Endothelial cell of umbilical vein (primary cell): ENCODE measurements around the gene SH3GL3. TPM values are rescaled to one million over a fixed set of nuclear protein-coding genes. Genes with fewer than 3 reads are reported as not detected.

ENCODE experiments used
- BruUV-seq: library from RNA; stranded (reverse); fragments of 400-500 nt; replicated peaks from 2 replicates; lab custom pipeline; 2021; lab: Mats Ljungman, UMichigan
- CTCF ChIA-PET: fragments of 300-600, 350-600 bp; sonication (Branson Sonifier 250); formaldehyde crosslinking; loops from one replicate; lab custom pipeline; 2021; ENCODE audit warnings: antibody characterized with exemption, inconsistent platforms; lab: Charles Lee
- POLR2A ChIA-PET: fragments of 300-600, 350-600 bp; sonication (Branson Sonifier 250); formaldehyde crosslinking; loops from one replicate; lab custom pipeline; 2021; ENCODE audit warnings: antibody characterized with exemption, inconsistent platforms; lab: Charles Lee
- DNase-seq: peaks from one replicate; pipeline ENCODE4 v3.0.0-alpha.2; 2011; ENCODE audit warnings: low read depth, low spot score
- FAIRE-seq: peaks from 2 replicates; lab custom pipeline; 2011; peaks lifted over from hg19 to GRCh38; lab: Jason Lieb, UNC
- H2AFZ ChIP-seq: 2 replicates; pipeline ENCODE4 v1.6.0; 2012; ENCODE audit warnings: low read depth, low read length, control low read depth, inconsistent platforms
- H3K27ac ChIP-seq: 2 replicates; pipeline ENCODE4 v1.5.1; 2011; ENCODE audit warnings: low read depth, mild to moderate bottlenecking, control low read depth, low read length, moderate library complexity; ENCODE audit not compliant: insufficient read depth
- H3K27me3 ChIP-seq, 2 experiments: 2 replicates each; pipeline versions ENCODE4 v1.6.0 to v1.6.1; 2011; ENCODE audit warnings: low read length in 2 of 2, mixed read lengths in 1 of 2; ENCODE audit not compliant: control insufficient read depth in 2 of 2, insufficient read depth in 2 of 2
- H3K36me3 ChIP-seq, 2 experiments: 2 replicates in 1 of 2; 3 replicates in 1 of 2; pipeline ENCODE4 v1.5.1; 2011; ENCODE audit warnings: low read length in 2 of 2, mild to moderate bottlenecking in 1 of 2, moderate library complexity in 1 of 2; ENCODE audit not compliant: control insufficient read depth in 2 of 2, insufficient read depth in 2 of 2; ENCODE audit errors: extremely low read depth in 1 of 2
- H3K4me1 ChIP-seq: 3 replicates; pipeline ENCODE4 v1.5.1; 2011; ENCODE audit warnings: mild to moderate bottlenecking, low read length; ENCODE audit not compliant: control insufficient read depth, insufficient read depth; ENCODE audit errors: extremely low read depth
- H3K4me2 ChIP-seq: 2 replicates; pipeline ENCODE4 v1.6.1; 2011; ENCODE audit warnings: low read length, control low read depth, mixed read lengths; ENCODE audit not compliant: insufficient read depth
- H3K4me3 ChIP-seq, 3 experiments: fragments of 200-600 bp in 1 of 3; sonication (generic), shearing (Covaris generic) in 1 of 3; replicated peaks in 1 of 3; 2 replicates each; pipeline ENCODE4 v1.5.1; 2011 to 2016; ENCODE audit warnings: control low read depth in 3 of 3, low read length in 3 of 3, mild to moderate bottlenecking in 2 of 3, inconsistent platforms in 1 of 3, low read depth in 1 of 3, moderate library complexity in 1 of 3; ENCODE audit not compliant: insufficient read depth in 1 of 3
- H3K79me2 ChIP-seq: 2 replicates; pipeline ENCODE4 v1.6.0; 2012; ENCODE audit warnings: low read length, inconsistent platforms; ENCODE audit not compliant: control insufficient read depth, insufficient read depth
- H3K9ac ChIP-seq: replicated peaks from 2 replicates; pipeline ENCODE3; 2011; ENCODE audit warnings: low read length, control low read depth; ENCODE audit not compliant: insufficient read depth; ENCODE audit errors: extremely low read depth
- H3K9me1 ChIP-seq: replicated peaks from 3 replicates; pipeline ENCODE4 v1.6.0; 2011; ENCODE audit warnings: mild to moderate bottlenecking, low read length; ENCODE audit not compliant: control insufficient read depth, insufficient read depth; ENCODE audit errors: extremely low read depth
- H3K9me3 ChIP-seq: replicated peaks from 2 replicates; pipeline ENCODE4 v1.5.1; 2012; ENCODE audit warnings: low read length, inconsistent platforms; ENCODE audit not compliant: control insufficient read depth, insufficient read depth
- H4K20me1 ChIP-seq: replicated peaks from 2 replicates; pipeline ENCODE3; 2011; ENCODE audit warnings: mild to moderate bottlenecking, low read length; ENCODE audit not compliant: control insufficient read depth, insufficient read depth; ENCODE audit errors: extremely low read depth
- CTCF ChIP-seq, 2 donors: IDR thresholded peaks; 1 replicate in 1 of 2; 2 replicates in 1 of 2; pipeline ENCODE4 v1.5.1; 2011; ENCODE audit warnings: low read length in 2 of 2, mild to moderate bottlenecking in 2 of 2, moderate library complexity in 2 of 2, control low read depth in 1 of 2, inconsistent platforms in 1 of 2, low read depth in 1 of 2; ENCODE audit not compliant: insufficient read depth in 1 of 2; ENCODE audit errors: extremely low read depth in 1 of 2
- EZH2 ChIP-seq: IDR thresholded peaks from 2 replicates; pipeline ENCODE4 v1.6.1; 2012; ENCODE audit warnings: borderline replicate concordance, low read depth, mild to moderate bottlenecking, moderate library complexity, low read length, inconsistent platforms; ENCODE audit not compliant: severe bottlenecking
- FOS ChIP-seq: IDR thresholded peaks from 2 replicates; pipeline ENCODE4 v1.6.1; 2011; ENCODE audit warnings: mild to moderate bottlenecking, low read length, moderate library complexity, borderline replicate concordance; ENCODE audit not compliant: insufficient read depth
- GATA2 ChIP-seq: IDR thresholded peaks from 2 replicates; pipeline ENCODE4 v1.7.0; 2011; ENCODE audit warnings: low read depth, mild to moderate bottlenecking, moderate library complexity, mixed read lengths, low read length; ENCODE audit not compliant: insufficient read length, insufficient read depth
- MAX ChIP-seq: IDR thresholded peaks from 2 replicates; pipeline ENCODE4 v1.6.1; 2011; ENCODE audit not compliant: insufficient read depth, insufficient read length
- POLR2A ChIP-seq: IDR thresholded peaks from 2 replicates; pipeline ENCODE4 v1.6.1; 2012; ENCODE audit warnings: low read depth, mild to moderate bottlenecking, control low read depth, low read length
- POLR2AphosphoS5 ChIP-seq: IDR thresholded peaks from 2 replicates; pipeline ENCODE4 v1.6.1; 2012; ENCODE audit warnings: low read depth, mild to moderate bottlenecking, control low read depth, low read length, moderate library complexity; ENCODE audit not compliant: insufficient read depth
- dilution Hi-C: fragments of 300-500 bp; cut with MboI; formaldehyde crosslinking; loops from one replicate; pipeline ENCODE4 v1.15.0; 2019; ENCODE audit warnings: low sequenced_read_pairs; ENCODE audit not compliant: extremely low pct_ligation_motif_present
- intact Hi-C: fragments of 100-400 bp; cut with micrococcal nuclease; formaldehyde crosslinking; loops from one replicate; pipeline ENCODE4 v1.10.0; 2022
- polyA plus RNA-seq, 4 experiments: library from polyadenylated mRNA; depleted of rRNA in 3 of 4; stranded (reverse) in 3 of 4; unstranded in 1 of 4; fragments of >200 nt; gene quantifications; 2 replicates each; pipeline versions ENCODE4 v1.2.1 to v1.2.3, GENCODE V29; 2011 to 2012; ENCODE audit warnings: missing spikeins in 1 of 4
- total RNA-seq: library from RNA; stranded (reverse); gene quantifications from 2 replicates; pipeline ENCODE4 v1.2.3, GENCODE V29; 2021

Gene SH3GL3
- total and polyA plus RNA-seq, 2 donors (not counting 3 experiments of a cell fraction or from before 2014, with no cell fraction given): not detected

GRCh38 chr15:83533410-83533962 lies 86.3 kb downstream of the SH3GL3 start:
- intact Hi-C loops: no loop called here
- no peaks in the 10 kb centered on the region for H3K4me1 ChIP-seq
- no peaks in the 10 kb centered on the region for H3K36me3 ChIP-seq
- H3K4me2 ChIP-seq: no peak overlapping the region
- H3K27ac ChIP-seq: no peak overlapping the region
- H3K4me3 ChIP-seq: no peak overlapping the region
- dilution Hi-C loops: no loop called here
- ChIA-PET CTCF (interaction anchor here (0.7 kb wide), 1 partner anchor 20 kb away, joined by 3 read pairs; no protein-coding TSS in a partner anchor), POLR2A (no interaction called here)
- H3K9me1 ChIP-seq: no peaks in the 10 kb centered on the region
- no peaks in the 10 kb centered on the region for H3K27me3 ChIP-seq
- DNase-seq (no peak), FAIRE-seq (no peak)
- H4K20me1 ChIP-seq: no peaks in the 10 kb centered on the region
- H3K9ac ChIP-seq: no peak overlapping the region
- no peak for TF ChIP-seq FOS
- no peak for TF ChIP-seq MAX
- TF ChIP-seq POLR2AphosphoS5: no peak
- TF ChIP-seq EZH2: no peak
- TF ChIP-seq CTCF (IDR thresholded peaks at IDR 0.05; ENCODE audit: extremely low read depth in 1 of 2, insufficient read depth in 1 of 2, low read depth in 1 of 2, low read length in 2 of 2): no peak
- TF ChIP-seq POLR2A: no peak
- TF ChIP-seq GATA2: no peak
- H3K9me3 ChIP-seq: peaks cover 2% of the 10 kb centered on the region
- H2AFZ ChIP-seq: no peak overlapping the region
- BruUV-seq: no TSS peak
- H3K79me2 ChIP-seq: no peaks in the 10 kb centered on the region
